Endothelial cell of umbilical vein (primary cell): Measurements from ENCODE around the gene BAZ1A. TPM values are rescaled to one million over a fixed set of nuclear protein-coding genes. Genes with fewer than 3 reads are reported as not detected.
"Not testable (repeated sequence)": the region's sequence is repeated elsewhere in the genome, so short reads cannot be mapped to it uniquely, and the experiment has no call there.

Experiments used
- BruUV-seq: library from RNA; stranded (reverse); fragments of 400-500 nt; replicated peaks from 2 replicates; lab custom pipeline; 2021; lab: Mats Ljungman, UMichigan
- CTCF ChIA-PET: fragments of 300-600, 350-600 bp; sonication (Branson Sonifier 250); formaldehyde crosslinking; loops from one replicate; lab custom pipeline; 2021; ENCODE audit warnings: antibody characterized with exemption, inconsistent platforms; lab: Charles Lee
- POLR2A ChIA-PET: fragments of 300-600, 350-600 bp; sonication (Branson Sonifier 250); formaldehyde crosslinking; loops from one replicate; lab custom pipeline; 2021; ENCODE audit warnings: antibody characterized with exemption, inconsistent platforms; lab: Charles Lee
- DNase-seq: peaks from one replicate; pipeline ENCODE4 v3.0.0-alpha.2; 2011; ENCODE audit warnings: low read depth, low spot score
- FAIRE-seq: peaks from 2 replicates; lab custom pipeline; 2011; peaks lifted over from hg19 to GRCh38; lab: Jason Lieb, UNC
- H2AFZ ChIP-seq: 2 replicates; pipeline ENCODE4 v1.6.0; 2012; ENCODE audit warnings: low read depth, low read length, control low read depth, inconsistent platforms
- H3K27ac ChIP-seq: 2 replicates; pipeline ENCODE4 v1.5.1; 2011; ENCODE audit warnings: low read depth, mild to moderate bottlenecking, control low read depth, low read length, moderate library complexity; ENCODE audit not compliant: insufficient read depth
- H3K27me3 ChIP-seq, 2 experiments: 2 replicates each; pipeline versions ENCODE4 v1.6.0 to v1.6.1; 2011; ENCODE audit warnings: low read length in 2 of 2, mixed read lengths in 1 of 2; ENCODE audit not compliant: control insufficient read depth in 2 of 2, insufficient read depth in 2 of 2
- H3K36me3 ChIP-seq, 2 experiments: 2 replicates in 1 of 2; 3 replicates in 1 of 2; pipeline ENCODE4 v1.5.1; 2011; ENCODE audit warnings: low read length in 2 of 2, mild to moderate bottlenecking in 1 of 2, moderate library complexity in 1 of 2; ENCODE audit not compliant: control insufficient read depth in 2 of 2, insufficient read depth in 2 of 2; ENCODE audit errors: extremely low read depth in 1 of 2
- H3K4me1 ChIP-seq: 3 replicates; pipeline ENCODE4 v1.5.1; 2011; ENCODE audit warnings: mild to moderate bottlenecking, low read length; ENCODE audit not compliant: control insufficient read depth, insufficient read depth; ENCODE audit errors: extremely low read depth
- H3K4me2 ChIP-seq: 2 replicates; pipeline ENCODE4 v1.6.1; 2011; ENCODE audit warnings: low read length, control low read depth, mixed read lengths; ENCODE audit not compliant: insufficient read depth
- H3K4me3 ChIP-seq, 3 experiments: fragments of 200-600 bp in 1 of 3; sonication (generic), shearing (Covaris generic) in 1 of 3; replicated peaks in 1 of 3; 2 replicates each; pipeline ENCODE4 v1.5.1; 2011 to 2016; ENCODE audit warnings: control low read depth in 3 of 3, low read length in 3 of 3, mild to moderate bottlenecking in 2 of 3, inconsistent platforms in 1 of 3, low read depth in 1 of 3, moderate library complexity in 1 of 3; ENCODE audit not compliant: insufficient read depth in 1 of 3
- H3K79me2 ChIP-seq: 2 replicates; pipeline ENCODE4 v1.6.0; 2012; ENCODE audit warnings: low read length, inconsistent platforms; ENCODE audit not compliant: control insufficient read depth, insufficient read depth
- H3K9ac ChIP-seq: replicated peaks from 2 replicates; pipeline ENCODE3; 2011; ENCODE audit warnings: low read length, control low read depth; ENCODE audit not compliant: insufficient read depth; ENCODE audit errors: extremely low read depth
- H3K9me1 ChIP-seq: replicated peaks from 3 replicates; pipeline ENCODE4 v1.6.0; 2011; ENCODE audit warnings: mild to moderate bottlenecking, low read length; ENCODE audit not compliant: control insufficient read depth, insufficient read depth; ENCODE audit errors: extremely low read depth
- H3K9me3 ChIP-seq: replicated peaks from 2 replicates; pipeline ENCODE4 v1.5.1; 2012; ENCODE audit warnings: low read length, inconsistent platforms; ENCODE audit not compliant: control insufficient read depth, insufficient read depth
- H4K20me1 ChIP-seq: replicated peaks from 2 replicates; pipeline ENCODE3; 2011; ENCODE audit warnings: mild to moderate bottlenecking, low read length; ENCODE audit not compliant: control insufficient read depth, insufficient read depth; ENCODE audit errors: extremely low read depth
- EZH2 ChIP-seq: IDR thresholded peaks from 2 replicates; pipeline ENCODE4 v1.6.1; 2012; ENCODE audit warnings: borderline replicate concordance, low read depth, mild to moderate bottlenecking, moderate library complexity, low read length, inconsistent platforms; ENCODE audit not compliant: severe bottlenecking
- FOS ChIP-seq: IDR thresholded peaks from 2 replicates; pipeline ENCODE4 v1.6.1; 2011; ENCODE audit warnings: mild to moderate bottlenecking, low read length, moderate library complexity, borderline replicate concordance; ENCODE audit not compliant: insufficient read depth
- GATA2 ChIP-seq: IDR thresholded peaks from 2 replicates; pipeline ENCODE4 v1.7.0; 2011; ENCODE audit warnings: low read depth, mild to moderate bottlenecking, moderate library complexity, mixed read lengths, low read length; ENCODE audit not compliant: insufficient read length, insufficient read depth
- JUN ChIP-seq: IDR thresholded peaks from 2 replicates; pipeline ENCODE4 v1.6.1; 2011; ENCODE audit warnings: borderline replicate concordance, low read depth; ENCODE audit not compliant: insufficient read length, insufficient read depth
- POLR2A ChIP-seq: IDR thresholded peaks from 2 replicates; pipeline ENCODE4 v1.6.1; 2012; ENCODE audit warnings: low read depth, mild to moderate bottlenecking, control low read depth, low read length
- POLR2AphosphoS5 ChIP-seq: IDR thresholded peaks from 2 replicates; pipeline ENCODE4 v1.6.1; 2012; ENCODE audit warnings: low read depth, mild to moderate bottlenecking, control low read depth, low read length, moderate library complexity; ENCODE audit not compliant: insufficient read depth
- dilution Hi-C: fragments of 300-500 bp; cut with MboI; formaldehyde crosslinking; loops from one replicate; pipeline ENCODE4 v1.15.0; 2019; ENCODE audit warnings: low sequenced_read_pairs; ENCODE audit not compliant: extremely low pct_ligation_motif_present
- intact Hi-C: fragments of 100-400 bp; cut with micrococcal nuclease; formaldehyde crosslinking; loops from one replicate; pipeline ENCODE4 v1.10.0; 2022
- polyA plus RNA-seq, 4 experiments: library from polyadenylated mRNA; depleted of rRNA in 3 of 4; stranded (reverse) in 3 of 4; unstranded in 1 of 4; fragments of >200 nt; gene quantifications; 2 replicates each; pipeline versions ENCODE4 v1.2.1 to v1.2.3, GENCODE V29; 2011 to 2012; ENCODE audit warnings: missing spikeins in 1 of 4
- total RNA-seq: library from RNA; stranded (reverse); gene quantifications from 2 replicates; pipeline ENCODE4 v1.2.3, GENCODE V29; 2021
- TF ChIP-seq, protein P1 (sequence below): IDR thresholded peaks from 2 replicates; pipeline ENCODE4 v1.6.1; 2011; ENCODE audit not compliant: insufficient read depth, insufficient read length
- TF ChIP-seq, protein P2 (sequence below), 2 donors: IDR thresholded peaks; 1 replicate in 1 of 2; 2 replicates in 1 of 2; pipeline ENCODE4 v1.5.1; 2011; ENCODE audit warnings: low read length in 2 of 2, mild to moderate bottlenecking in 2 of 2, moderate library complexity in 2 of 2, control low read depth in 1 of 2, inconsistent platforms in 1 of 2, low read depth in 1 of 2; ENCODE audit not compliant: insufficient read depth in 1 of 2; ENCODE audit errors: extremely low read depth in 1 of 2

BAZ1A gene
- total and polyA plus RNA-seq, 2 donors (not counting 3 experiments of a cell fraction or from before 2014, with no cell fraction given), result 15.2 to 52.1 TPM

DNA sequence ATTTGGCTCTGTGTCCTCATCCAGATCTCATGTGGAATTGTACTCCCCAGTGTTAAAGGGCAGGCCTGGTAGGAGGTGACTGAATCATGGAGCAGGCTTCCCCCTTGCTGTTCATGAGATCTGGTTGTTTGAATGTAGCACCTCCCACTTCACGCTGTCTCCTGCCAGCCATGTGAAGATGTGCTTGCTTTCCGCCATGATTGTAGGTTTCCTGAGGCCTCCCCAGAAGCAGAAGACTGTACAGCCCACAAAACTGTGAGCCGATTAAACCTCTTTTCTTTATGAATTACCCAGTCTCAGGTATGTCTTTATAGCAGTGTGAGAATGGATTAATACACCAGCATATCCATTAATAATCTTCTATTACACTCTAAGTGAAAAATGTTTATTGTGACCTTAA lies 70.2 kb downstream of the BAZ1A start:
- CTCF ChIA-PET, result interaction anchor here (1.4 kb wide), 1 partner anchor 21 kb away, joined by 3 read pairs; no protein-coding TSS in a partner anchor
- H4K20me1 ChIP-seq, result no peaks in the 10 kb centered on the region
- H3K36me3 ChIP-seq, result peaks cover 4 to 17% of the 10 kb centered on the region in 2 experiments
- DNase-seq, result no peak
- TF ChIP-seq, protein P1, sequence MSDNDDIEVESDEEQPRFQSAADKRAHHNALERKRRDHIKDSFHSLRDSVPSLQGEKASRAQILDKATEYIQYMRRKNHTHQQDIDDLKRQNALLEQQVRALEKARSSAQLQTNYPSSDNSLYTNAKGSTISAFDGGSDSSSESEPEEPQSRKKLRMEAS, result no peak
- TF ChIP-seq, protein P2, sequence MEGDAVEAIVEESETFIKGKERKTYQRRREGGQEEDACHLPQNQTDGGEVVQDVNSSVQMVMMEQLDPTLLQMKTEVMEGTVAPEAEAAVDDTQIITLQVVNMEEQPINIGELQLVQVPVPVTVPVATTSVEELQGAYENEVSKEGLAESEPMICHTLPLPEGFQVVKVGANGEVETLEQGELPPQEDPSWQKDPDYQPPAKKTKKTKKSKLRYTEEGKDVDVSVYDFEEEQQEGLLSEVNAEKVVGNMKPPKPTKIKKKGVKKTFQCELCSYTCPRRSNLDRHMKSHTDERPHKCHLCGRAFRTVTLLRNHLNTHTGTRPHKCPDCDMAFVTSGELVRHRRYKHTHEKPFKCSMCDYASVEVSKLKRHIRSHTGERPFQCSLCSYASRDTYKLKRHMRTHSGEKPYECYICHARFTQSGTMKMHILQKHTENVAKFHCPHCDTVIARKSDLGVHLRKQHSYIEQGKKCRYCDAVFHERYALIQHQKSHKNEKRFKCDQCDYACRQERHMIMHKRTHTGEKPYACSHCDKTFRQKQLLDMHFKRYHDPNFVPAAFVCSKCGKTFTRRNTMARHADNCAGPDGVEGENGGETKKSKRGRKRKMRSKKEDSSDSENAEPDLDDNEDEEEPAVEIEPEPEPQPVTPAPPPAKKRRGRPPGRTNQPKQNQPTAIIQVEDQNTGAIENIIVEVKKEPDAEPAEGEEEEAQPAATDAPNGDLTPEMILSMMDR (IDR thresholded peaks at IDR 0.05; ENCODE audit: extremely low read depth in 1 of 2, insufficient read depth in 1 of 2, low read depth in 1 of 2, low read length in 2 of 2), result no peak
- TF ChIP-seq FOS (no peak), JUN (no peak), GATA2 (no peak), EZH2 (no peak), POLR2AphosphoS5 (no peak), POLR2A (no peak)
- BruUV-seq, result no TSS peak
- H3K79me2 ChIP-seq, result peaks cover 7% of the 10 kb centered on the region
- FAIRE-seq, result no peak
- H3K9me1 ChIP-seq, result no peaks in the 10 kb centered on the region
- H3K4me2 ChIP-seq, result no peak overlapping the region
- no peak overlapping the region for H3K27ac ChIP-seq
- H3K9ac ChIP-seq, result no peak overlapping the region
- H3K4me1 ChIP-seq, result no peaks in the 10 kb centered on the region
- H3K4me3 ChIP-seq, result no peak overlapping the region
- no peaks in the 10 kb centered on the region for H3K27me3 ChIP-seq
- POLR2A ChIA-PET, result no interaction called here
- no peaks in the 10 kb centered on the region for H3K9me3 ChIP-seq
- no peak overlapping the region for H2AFZ ChIP-seq
- intact Hi-C loops, result no loop called here
- dilution Hi-C loops, result no loop called here

GRCh38 chr14:34798861-34799260 lies 76.3 kb downstream of the BAZ1A start:
- POLR2A ChIA-PET, H2AFZ ChIP-seq, CTCF ChIA-PET, BruUV-seq, FAIRE-seq, H3K4me2 ChIP-seq, H3K9me1 ChIP-seq, H3K4me3 ChIP-seq, H3K4me1 ChIP-seq, H3K9ac ChIP-seq, intact Hi-C loops, H3K9me3 ChIP-seq, H3K27me3 ChIP-seq, H3K36me3 ChIP-seq, DNase-seq, dilution Hi-C loops, H3K27ac ChIP-seq, H3K79me2 ChIP-seq, H4K20me1 ChIP-seq: not testable (repeated sequence)
